DND-41 (cell line): Measurements from ENCODE around the gene RECK.

Source experiments
- CTCF ChIP-seq: IDR thresholded peaks from 2 replicates; pipeline ENCODE4 v1.5.1; 2012; ENCODE audit warnings: borderline replicate concordance, low read length, moderate library complexity, mild to moderate bottlenecking; ENCODE audit not compliant: poor library complexity, severe bottlenecking; ENCODE audit errors: extremely low read depth
- EZH2 ChIP-seq: IDR thresholded peaks from 3 replicates; pipeline ENCODE4 v1.6.1; 2012; ENCODE audit warnings: borderline replicate concordance, low read depth, mild to moderate bottlenecking, moderate library complexity, low read length, inconsistent platforms; ENCODE audit not compliant: severe bottlenecking

- TF ChIP-seq CTCF, result no peak
- no peak for TF ChIP-seq EZH2
Observed at GRCh38 chr9:36150574-36151315, 114.0 kb downstream of the RECK start.
